NCI-H510A treated with DMSO at 0.1 percent for 48 hours (cell line): Measurements from ENCODE around the gene FAM149B1.

Experiments
- DNase-seq: peaks from one replicate; lab custom pipeline; 2025; lab: John Stamatoyannopoulos, UW

Gene FAM149B1

DNA sequence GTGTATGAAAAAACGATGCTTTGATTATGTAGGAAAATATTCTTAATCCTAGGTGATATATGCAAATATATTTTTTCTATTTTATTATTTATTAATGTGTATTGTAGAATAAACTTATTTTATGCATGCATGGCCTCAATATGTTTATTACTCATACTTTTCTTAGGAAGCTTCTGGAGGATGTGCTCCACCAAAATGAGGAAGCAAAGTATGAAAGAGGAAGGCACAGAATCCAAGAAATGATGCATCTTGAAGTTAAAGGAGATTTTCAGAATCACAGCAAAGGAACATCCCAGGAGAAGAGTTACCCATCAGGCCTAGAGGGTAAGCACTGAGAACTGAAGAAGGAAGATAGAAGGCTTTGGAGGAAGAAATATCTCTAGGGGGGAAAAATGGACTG lies 119.5 kb downstream of the FAM149B1 start:
- no peak for DNase-seq

DNA sequence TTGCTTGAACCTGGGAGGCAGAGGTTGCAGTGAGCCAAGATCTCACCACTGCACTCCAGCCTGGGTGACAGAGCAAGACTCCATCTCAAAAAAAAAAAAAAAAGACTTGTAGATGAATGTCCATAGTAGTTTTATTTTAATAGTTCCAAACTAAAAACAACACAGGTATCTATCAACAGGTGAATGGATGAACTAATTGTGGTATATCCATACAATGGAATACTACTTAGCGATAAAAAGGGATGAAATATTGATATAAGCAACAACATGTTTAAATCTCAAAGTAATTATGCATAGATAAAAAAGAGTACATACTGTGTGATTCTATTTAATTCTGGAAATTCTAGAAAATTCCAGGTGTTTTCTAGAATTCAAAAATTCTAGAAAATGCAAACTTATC lies 122.0 kb downstream of the FAM149B1 start:
- DNase-seq: no peak

DNA sequence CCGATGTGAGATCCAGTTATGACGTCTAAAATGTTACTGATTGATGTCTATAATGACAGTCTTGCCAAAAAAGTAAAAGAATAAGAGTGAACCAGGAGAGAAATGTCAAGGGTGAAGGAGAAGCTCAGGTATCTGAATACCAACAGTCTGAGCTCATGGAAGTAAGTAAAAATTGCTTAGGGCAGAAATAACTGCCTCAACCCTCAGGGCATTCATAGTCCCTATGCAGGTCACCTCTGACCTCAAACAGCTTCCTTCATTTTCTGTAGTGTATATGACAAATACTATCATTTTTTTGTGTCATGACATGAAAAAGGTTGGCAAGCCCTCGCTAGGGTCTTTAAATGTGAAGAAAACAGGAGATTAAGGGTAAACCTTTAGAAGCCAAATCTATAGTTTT lies 125.5 kb downstream of the FAM149B1 start:
- no peak for DNase-seq
